Gastroesophageal sphincter (tissue), 3 donors: Measurements from ENCODE around the gene BLOC1S1.

Source experiments
- CTCF ChIP-seq, 4 experiments: fragments of 200-600 bp in 2 of 4; fragments of 450-650 bp in 2 of 4; sonication (generic) in 1 of 4; IDR thresholded peaks; one replicate each; pipeline ENCODE4 v1.5.1; 2017 to 2019; ENCODE audit warnings: antibody characterized with exemption in 4 of 4, mild to moderate bottlenecking in 2 of 4, moderate library complexity in 2 of 4
- POLR2AphosphoS5 ChIP-seq: sonication (generic); formaldehyde crosslinking; IDR thresholded peaks from one replicate; pipeline ENCODE4 v1.6.1; 2017; ENCODE audit warnings: antibody characterized with exemption

- TF ChIP-seq CTCF (IDR thresholded peaks at IDR 0.05) (no peak), POLR2AphosphoS5 (no peak)
These were observed 39.1 kb upstream of the BLOC1S1 start for GRCh38 chr12:55676707-55677106.
